GM10266 (cell line): ENCODE results near the gene CDK7.
A peak's percentile ranks its signal among the peaks of the same experiment; 100 is the strongest.
"Not testable (repeated sequence)": the region's sequence is repeated elsewhere in the genome, so short reads cannot be mapped to it uniquely, and the experiment has no call there.

ENCODE experiments used
- DNase-seq: peaks from one replicate; pipeline ENCODE4 v3.0.0; 2012; ENCODE audit errors: extremely low spot score
- CTCF ChIP-seq: IDR thresholded peaks from 2 replicates; pipeline ENCODE4 v1.5.1; 2012; ENCODE audit warnings: mild to moderate bottlenecking, low read depth; ENCODE audit not compliant: control insufficient read depth, insufficient read depth; ENCODE audit errors: missing control alignments

The CDK7 gene

GRCh38 chr5:69209602-69210001 is 25.1 kb upstream of the CDK7 start:
- no peak for TF ChIP-seq CTCF
- DNase-seq = no peak

GRCh38 chr5:69211200-69211599 is 23.5 kb upstream of the CDK7 start:
- TF ChIP-seq CTCF = no peak
- no peak for DNase-seq

GRCh38 chr5:69212022-69212421 is 22.7 kb upstream of the CDK7 start:
- peak; percentile 31 for DNase-seq
- TF ChIP-seq CTCF = peak; percentile 8

DNA sequence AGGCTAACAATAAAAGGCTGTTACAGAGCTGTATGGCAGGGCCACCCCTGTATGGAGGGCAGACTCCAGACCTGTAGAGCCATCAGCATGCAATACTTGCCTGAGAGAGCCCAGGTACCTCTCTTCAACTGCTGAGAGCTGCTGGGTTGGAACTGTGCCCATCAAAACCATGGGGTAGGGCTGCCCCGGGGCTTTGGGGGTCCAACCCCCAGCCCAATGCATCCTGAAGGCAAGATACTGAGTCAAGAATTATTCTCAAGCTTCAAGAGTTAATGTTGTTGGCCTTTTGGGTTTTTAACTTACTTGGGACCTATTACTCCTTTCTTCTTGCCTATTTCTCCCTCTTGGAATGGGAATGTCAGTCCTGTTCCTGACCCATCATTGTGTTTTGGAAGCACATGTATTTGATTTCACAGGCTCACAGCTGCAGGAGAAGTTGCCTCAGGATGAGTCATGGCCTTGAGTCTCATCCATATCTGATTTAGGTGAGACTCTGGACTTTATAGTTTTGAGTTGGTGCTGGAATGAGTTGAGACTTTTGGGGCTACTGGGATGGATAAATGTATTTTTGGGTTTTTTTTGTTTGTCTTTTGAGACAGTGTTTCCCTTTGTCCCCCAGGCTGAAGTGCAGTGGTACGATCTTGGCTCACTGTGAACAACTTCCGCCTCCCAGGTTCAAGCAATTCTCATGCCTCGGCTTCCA is 21.0 kb upstream of the CDK7 start:
- DNase-seq = no peak
- no peak for TF ChIP-seq CTCF

DNA sequence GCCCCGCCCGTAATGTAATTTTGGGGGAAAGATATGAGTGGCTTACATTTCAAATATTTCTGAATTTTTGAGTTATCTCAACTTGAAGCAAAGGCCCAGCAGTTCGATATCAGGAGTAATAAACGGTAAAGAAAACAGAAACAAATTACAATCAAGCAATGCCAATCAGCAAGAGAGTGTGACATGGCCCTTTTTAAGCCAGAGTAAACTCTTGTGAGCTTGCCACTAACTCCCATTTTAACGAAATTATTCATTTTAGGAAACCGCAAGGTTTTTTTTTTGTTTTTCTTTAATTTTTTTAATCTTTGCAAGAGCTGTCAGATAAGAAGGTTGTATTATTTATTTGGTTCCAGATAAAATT is 17.6 kb upstream of the CDK7 start:
- no peak for DNase-seq
- TF ChIP-seq CTCF = no peak

- no peak for TF ChIP-seq CTCF
- DNase-seq = peak; percentile 96
Measured at GRCh38 chr5:69217548-69218526, 16.8 kb upstream of the CDK7 start.

- TF ChIP-seq CTCF = no peak
- no peak for DNase-seq
Measured at GRCh38 chr5:69219939-69220338, 14.7 kb upstream of the CDK7 start.

GRCh38 chr5:69220371-69220770 is 14.3 kb upstream of the CDK7 start:
- not testable (repeated sequence) for DNase-seq

DNA sequence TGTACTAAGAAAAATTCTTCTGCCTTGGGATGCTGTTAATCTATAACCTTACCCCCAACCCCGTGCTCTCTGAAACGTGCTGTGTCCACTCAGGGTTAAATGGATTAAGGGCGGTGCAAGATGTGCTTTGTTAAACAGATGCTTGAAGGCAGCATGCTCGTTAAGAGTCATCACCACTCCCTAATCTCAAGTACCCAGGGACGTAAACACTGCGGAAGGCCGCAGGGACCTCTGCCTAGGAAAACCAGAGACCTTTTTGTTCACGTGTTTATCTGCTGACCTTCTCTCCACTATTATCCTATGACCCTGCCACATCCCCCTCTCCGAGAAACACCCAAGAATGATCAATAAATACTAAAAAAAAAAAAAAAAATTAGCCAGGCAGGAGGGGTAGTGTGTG is 13.9 kb upstream of the CDK7 start:
- DNase-seq = not testable (repeated sequence)
